Gastrocnemius medialis (tissue), 4 donors: ENCODE measurements around the gene KLK6. TPM values are rescaled to one million over a fixed set of nuclear protein-coding genes. Genes with fewer than 3 reads are reported as not detected.

Experiments
- ATAC-seq, 2 donors: fragments of 150-250 bp; one replicate each; pipeline ENCODE4 v1.9.1; 2016
- DNase-seq, 2 donors: peaks; one replicate each; pipeline ENCODE4 v3.0.0-alpha.2; 2019
- H3K27ac ChIP-seq, 4 donors: fragments of 200-600 bp; sonication (generic); 1 replicate in 1 of 4; 2 replicates in 3 of 4; pipeline ENCODE4 v1.5.1; 2016 to 2018; ENCODE audit warnings: mild to moderate bottlenecking in 2 of 4, moderate library complexity in 1 of 4
- H3K27me3 ChIP-seq, 3 donors: fragments of 200-600 bp; sonication (generic) in 2 of 3; 1 replicate in 1 of 3; 2 replicates in 2 of 3; pipeline versions ENCODE4 v1.5.1 to v1.6.0; 2016 to 2019; ENCODE audit warnings: mild to moderate bottlenecking in 1 of 3, moderate library complexity in 1 of 3
- H3K36me3 ChIP-seq, 2 donors: fragments of 200-600 bp; sonication (generic) in 1 of 2; one replicate each; pipeline ENCODE4 v1.5.1; 2017 to 2018
- H3K4me1 ChIP-seq, 2 donors: fragments of 200-600 bp; sonication (generic) in 1 of 2; one replicate each; pipeline ENCODE4 v1.5.1; 2016 to 2017; ENCODE audit warnings: mild to moderate bottlenecking in 2 of 2
- H3K4me3 ChIP-seq, 4 donors: fragments of 200-600 bp; sonication (generic) in 3 of 4; 1 replicate in 1 of 4; 2 replicates in 3 of 4; pipeline ENCODE4 v1.5.1; 2016 to 2019; ENCODE audit warnings: mild to moderate bottlenecking in 2 of 4
- H3K9me3 ChIP-seq, 3 donors: fragments of 200-600 bp; sonication (generic) in 2 of 3; 1 replicate in 1 of 3; 2 replicates in 2 of 3; pipeline ENCODE4 v1.5.1; 2016 to 2019
- CTCF ChIP-seq, 5 experiments: fragments of 450-650 bp in 3 of 5; fragments of 200-600 bp in 2 of 5; sonication (generic) in 2 of 5; IDR thresholded peaks in 4 of 5; conservative IDR thresholded peaks in 1 of 5; 1 replicate in 4 of 5; 2 replicates in 1 of 5; pipeline ENCODE4 v1.5.1; 2016 to 2019; ENCODE audit warnings: antibody characterized with exemption in 5 of 5, mild to moderate bottlenecking in 3 of 5, moderate library complexity in 3 of 5
- POLR2A ChIP-seq, 2 donors: fragments of 450-650 bp; IDR thresholded peaks; one replicate each; pipeline ENCODE4 v1.6.1; 2017; ENCODE audit warnings: antibody characterized with exemption in 2 of 2, mild to moderate bottlenecking in 2 of 2, moderate library complexity in 2 of 2
- in situ Hi-C, 4 donors: fragments of 200-750 bp; cut with MboI; loops; one replicate each; pipeline versions ENCODE4 v1.15.0 to v1.8.0; 2017; ENCODE audit warnings: low sequenced_read_pairs in 4 of 4
- intact Hi-C: fragments of 100-400 bp; cut with DNase I; formaldehyde crosslinking; loops from one replicate; pipeline ENCODE4 v1.15.1; 2023; ENCODE audit warnings: low total_unique reads
- total RNA-seq, 4 donors: library from RNA; depleted of rRNA; stranded (reverse); fragments of >200 nt; gene quantifications; one replicate each; pipeline versions ENCODE4 v1.1.0 to v1.2.3, GENCODE V29; 2016

Gene KLK6
- total RNA-seq, 4 donors from 2014 or later: not detected

- intact Hi-C loops (no loop called here), in situ Hi-C loops (no loop called here)
- Histone ChIP-seq H3K36me3 (no peaks in the 10 kb centered on the region), H3K27ac (no peak overlapping the region), H3K27me3 (peaks cover 24 to 37% (median 36%) of the 10 kb centered on the region in 3 donors), H3K4me1 (no peaks in the 10 kb centered on the region), H3K9me3 (no peaks in the 10 kb centered on the region), H3K4me3 (no peak overlapping the region)
- DNase-seq: no peak
- TF ChIP-seq POLR2A (IDR thresholded peaks at IDR 0.05) (no peak), CTCF (IDR thresholded peaks at IDR 0.05 in 4 of 5, conservative IDR thresholded peaks at IDR 0.05 in 1 of 5) (no peak)
- no peak for ATAC-seq
Observed at GRCh38 chr19:51014242-51014641, 44.9 kb upstream of the KLK6 start.

- in situ Hi-C loops: no loop called here
- DNase-seq (no peak), ATAC-seq (no peak)
- no peak overlapping the region for H3K27ac ChIP-seq
- peaks cover 17 to 25% (median 24%) of the 10 kb centered on the region in 3 donors for H3K27me3 ChIP-seq
- no peak for TF ChIP-seq CTCF (IDR thresholded peaks at IDR 0.05 in 4 of 5, conservative IDR thresholded peaks at IDR 0.05 in 1 of 5)
- no peak for TF ChIP-seq POLR2A (IDR thresholded peaks at IDR 0.05)
- H3K36me3 ChIP-seq: no peaks in the 10 kb centered on the region
- intact Hi-C loops: no loop called here
- H3K9me3 ChIP-seq: no peaks in the 10 kb centered on the region
- H3K4me1 ChIP-seq: no peaks in the 10 kb centered on the region
- no peak overlapping the region for H3K4me3 ChIP-seq
Observed at GRCh38 chr19:51012661-51013190, 43.3 kb upstream of the KLK6 start.

GRCh38 chr19:51010066-51010795, 40.8 kb upstream of the KLK6 start:
- H3K27me3 ChIP-seq: peaks cover 0 to 2% (median under 1%) of the 10 kb centered on the region in 3 donors

GRCh38 chr19:51009061-51009891, 39.9 kb upstream of the KLK6 start:
- intact Hi-C loops: no loop called here
- Histone ChIP-seq H3K4me3 (no peak overlapping the region), H3K27ac (no peak overlapping the region), H3K36me3 (no peaks in the 10 kb centered on the region), H3K27me3 (no peaks in the 10 kb centered on the region), H3K4me1 (no peaks in the 10 kb centered on the region), H3K9me3 (no peaks in the 10 kb centered on the region)
- DNase-seq (no peak), ATAC-seq (no peak)
- in situ Hi-C loops: no loop called here
- TF ChIP-seq POLR2A (IDR thresholded peaks at IDR 0.05) (no peak), CTCF (IDR thresholded peaks at IDR 0.05 in 4 of 5, conservative IDR thresholded peaks at IDR 0.05 in 1 of 5) (no peak)

More at GRCh38 chr19:51010066-51010795, 40.8 kb upstream of the KLK6 start:
- TF ChIP-seq POLR2A (IDR thresholded peaks at IDR 0.05) (no peak), CTCF (IDR thresholded peaks at IDR 0.05 in 4 of 5, conservative IDR thresholded peaks at IDR 0.05 in 1 of 5) (no peak)
- Histone ChIP-seq H3K4me1 (no peaks in the 10 kb centered on the region), H3K27ac (no peak overlapping the region), H3K9me3 (no peaks in the 10 kb centered on the region), H3K36me3 (no peaks in the 10 kb centered on the region), H3K4me3 (no peak overlapping the region)
- intact Hi-C loops: no loop called here
- in situ Hi-C loops: no loop called here
- no peak for DNase-seq
- ATAC-seq: no peak
